HG03354 (cell line): ENCODE data around the gene FBXO44.
"Not testable (repeated sequence)": the region's sequence is repeated elsewhere in the genome, so short reads cannot be mapped to it uniquely, and the experiment has no call there.

Experiments
- ATAC-seq: cut with Tn5 transposase; IDR thresholded peaks from one replicate; pipeline ENCODE4 v1.9.1; 2021; ENCODE audit warnings: mild to moderate bottlenecking; ENCODE audit not compliant: unreplicated experiment, poor library complexity, severe bottlenecking

FBXO44 gene

DNA sequence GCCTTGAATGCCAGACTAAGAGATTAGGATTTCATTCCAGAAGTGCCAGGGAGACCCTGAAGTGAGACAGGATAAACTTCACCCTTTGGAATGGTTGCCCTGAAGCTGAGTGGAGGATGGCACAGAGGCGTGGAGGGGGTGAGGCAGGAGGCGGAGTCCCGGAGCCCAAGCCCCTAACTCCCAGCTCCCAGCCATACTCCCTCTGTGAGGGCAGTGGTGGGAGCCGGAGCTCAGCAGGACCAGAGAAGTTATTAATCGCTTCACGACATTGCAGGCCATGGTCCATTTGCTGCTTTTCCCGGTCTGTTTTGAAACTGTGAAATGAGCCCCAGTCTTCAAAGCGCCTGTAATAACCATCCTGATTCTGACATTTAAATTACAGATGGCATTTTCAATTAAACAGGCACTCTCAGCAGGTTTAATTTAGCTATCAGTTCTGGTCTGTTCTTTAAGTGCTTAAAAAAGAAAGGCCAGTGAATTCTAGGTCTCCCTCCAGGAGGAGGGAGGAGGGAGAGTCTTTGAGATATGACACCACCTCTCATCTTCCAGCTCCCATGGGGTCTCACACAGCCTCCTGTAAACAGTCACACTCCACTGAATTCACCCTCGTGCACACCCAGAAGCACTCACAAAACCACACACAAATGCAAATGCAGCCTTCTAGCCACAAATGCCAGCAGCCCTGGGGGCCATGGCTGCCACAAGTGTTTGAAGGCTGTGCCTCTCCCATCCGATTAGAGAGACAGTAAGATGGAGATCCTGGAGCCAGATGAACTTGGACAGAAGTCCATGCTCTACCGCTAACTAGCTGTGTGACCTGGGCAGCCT lies 20.1 kb upstream of the FBXO44 start:
- ATAC-seq: no peak

DNA sequence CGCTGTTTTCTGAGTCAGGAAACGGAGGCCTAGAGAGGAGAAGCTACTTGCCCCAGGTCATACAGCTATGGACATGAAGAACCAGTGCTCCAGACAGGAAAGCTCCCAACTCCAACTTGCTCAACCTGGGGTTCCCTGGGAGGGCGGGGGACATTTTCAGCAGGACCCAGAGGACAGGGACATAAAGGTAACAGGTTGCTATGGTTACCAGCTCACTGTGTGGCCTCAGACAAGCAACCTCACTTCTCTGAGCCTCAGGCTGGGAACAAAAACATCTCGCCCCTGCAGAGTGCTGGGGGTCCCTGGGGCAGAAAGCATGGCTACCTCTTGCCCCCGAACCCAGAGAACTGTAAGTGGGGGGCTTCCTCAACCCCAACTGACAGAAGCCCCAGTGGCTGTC lies 16.6 kb upstream of the FBXO44 start:
- no peak for ATAC-seq

DNA sequence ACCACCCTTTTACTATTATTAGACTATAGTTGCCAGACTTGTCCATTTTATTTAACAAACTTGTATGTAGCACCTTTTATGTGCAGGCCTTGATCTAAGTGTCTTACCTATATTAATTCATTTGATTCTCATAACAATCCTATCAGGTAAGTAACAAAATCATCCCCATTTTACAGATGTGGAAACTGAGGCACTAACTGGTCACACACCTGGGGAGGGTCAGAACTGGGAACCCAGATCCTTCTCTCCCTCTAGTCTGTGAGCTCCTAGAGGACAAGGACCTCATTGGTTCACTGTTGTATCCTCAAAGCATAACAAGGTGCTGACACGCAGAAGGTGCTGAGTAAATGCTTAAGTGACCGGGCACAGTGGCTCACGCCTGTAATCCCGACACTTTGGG lies 15.3 kb upstream of the FBXO44 start:
- no peak for ATAC-seq

DNA sequence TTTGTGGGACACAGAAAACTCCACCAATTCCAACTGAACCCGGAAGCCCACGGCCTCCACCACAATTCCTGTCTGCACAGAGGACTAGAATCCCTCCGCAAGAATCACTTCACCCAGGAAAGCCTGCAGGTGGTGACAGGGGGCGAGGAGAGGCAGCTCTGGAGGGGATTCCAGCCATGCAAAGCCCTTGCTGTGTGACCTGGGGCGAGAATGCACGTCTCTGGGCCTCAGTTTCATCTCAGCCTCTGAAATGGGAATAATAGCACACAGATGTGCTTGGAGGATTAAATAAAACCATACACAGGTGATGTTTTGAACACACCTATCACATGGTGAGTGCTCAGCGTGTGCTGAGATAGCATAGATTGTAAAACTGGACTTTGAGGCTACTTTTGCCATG lies 14.6 kb upstream of the FBXO44 start:
- ATAC-seq: no peak

DNA sequence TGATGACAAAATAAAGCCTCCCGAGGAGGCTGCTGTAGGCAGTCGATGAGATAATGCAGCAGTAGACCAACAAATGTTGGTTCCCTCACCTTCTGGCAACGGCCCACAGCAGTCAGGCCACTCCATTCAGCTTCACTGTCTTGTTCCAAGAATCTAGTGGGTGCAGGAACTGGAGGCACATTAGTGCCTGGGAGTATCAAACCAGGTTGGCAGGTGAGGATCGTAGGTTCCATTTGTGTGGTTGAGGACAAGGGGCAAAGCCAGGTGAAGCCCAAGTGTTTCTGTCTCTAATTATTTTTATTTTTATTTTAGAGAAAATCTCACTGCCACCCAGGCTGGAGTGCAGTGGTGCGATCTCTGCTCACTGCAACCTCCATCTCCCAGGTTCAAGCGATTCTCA lies 13.7 kb upstream of the FBXO44 start:
- ATAC-seq: no peak

DNA sequence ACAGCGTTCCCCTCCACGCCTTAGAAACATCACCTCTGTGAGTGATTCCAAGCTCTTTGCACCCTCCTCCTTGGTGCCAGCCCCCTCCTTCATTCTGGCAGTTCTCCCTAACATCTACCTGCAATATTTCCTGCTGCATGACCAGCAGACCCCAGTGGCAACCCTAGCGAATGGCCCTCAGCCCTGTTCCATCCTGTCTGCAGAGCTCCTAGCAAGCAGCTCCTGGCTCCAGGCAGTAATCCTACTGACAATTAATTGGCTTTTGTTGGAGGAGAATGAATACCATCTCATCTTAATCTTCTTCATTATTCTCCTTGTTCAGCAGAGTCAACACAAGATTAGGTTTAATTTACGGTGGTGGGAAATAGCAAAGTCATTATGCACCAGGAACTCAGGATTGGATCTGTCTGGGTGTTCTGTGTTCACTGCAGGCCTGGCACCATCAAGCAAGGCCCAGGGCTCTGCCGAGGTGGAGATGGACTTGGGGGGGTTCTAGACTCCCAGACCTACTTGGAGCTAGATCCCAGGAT lies 12.8 kb upstream of the FBXO44 start:
- no peak for ATAC-seq

DNA sequence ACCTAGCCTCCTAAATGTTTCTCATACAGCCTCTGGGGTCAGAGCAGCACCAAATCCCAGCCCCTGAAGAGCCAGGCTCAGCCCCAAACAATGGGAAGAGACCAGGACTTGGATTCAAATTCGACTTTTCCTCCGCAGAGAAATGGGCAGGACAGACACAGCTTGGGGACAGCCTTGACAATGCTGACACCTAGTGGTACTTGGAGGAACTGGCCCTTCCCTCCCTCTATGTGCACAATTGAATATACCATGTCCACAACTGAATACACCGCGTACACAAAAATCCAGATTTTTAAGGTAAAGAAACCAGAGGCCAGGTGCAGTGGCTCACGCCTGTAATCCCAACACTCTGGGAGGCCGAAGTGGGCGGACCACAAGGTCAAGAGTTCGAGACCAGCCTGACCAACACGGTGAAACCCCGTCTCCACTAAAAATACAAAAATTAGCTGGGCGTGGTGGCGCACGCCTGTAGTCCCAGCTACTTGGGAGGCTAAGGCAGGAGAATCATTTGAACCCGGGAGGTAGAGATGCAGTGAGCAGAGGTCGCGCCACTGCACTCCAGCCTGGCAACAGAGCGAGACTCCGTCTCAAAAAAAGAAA lies 12.2 kb upstream of the FBXO44 start:
- not testable (repeated sequence) for ATAC-seq

DNA sequence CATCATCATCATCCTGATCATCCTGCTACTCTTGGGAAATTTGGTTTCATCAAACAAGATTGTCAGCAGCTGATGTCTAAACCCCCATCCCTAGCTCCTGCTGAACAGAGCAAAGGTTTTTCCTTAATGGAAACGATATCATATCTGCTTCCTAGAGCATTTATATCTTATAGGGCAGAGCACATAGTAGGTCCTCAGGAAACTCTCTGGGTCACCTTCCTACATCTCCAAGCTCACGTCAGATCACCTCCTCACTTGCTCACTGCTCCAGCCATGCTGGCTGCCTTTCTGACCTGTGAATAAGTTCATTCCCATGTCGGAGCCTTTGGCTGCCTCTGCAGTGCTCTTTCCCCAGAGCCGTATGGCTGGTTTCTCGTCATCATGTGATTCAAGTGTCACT lies 10.9 kb upstream of the FBXO44 start:
- ATAC-seq: no peak

DNA sequence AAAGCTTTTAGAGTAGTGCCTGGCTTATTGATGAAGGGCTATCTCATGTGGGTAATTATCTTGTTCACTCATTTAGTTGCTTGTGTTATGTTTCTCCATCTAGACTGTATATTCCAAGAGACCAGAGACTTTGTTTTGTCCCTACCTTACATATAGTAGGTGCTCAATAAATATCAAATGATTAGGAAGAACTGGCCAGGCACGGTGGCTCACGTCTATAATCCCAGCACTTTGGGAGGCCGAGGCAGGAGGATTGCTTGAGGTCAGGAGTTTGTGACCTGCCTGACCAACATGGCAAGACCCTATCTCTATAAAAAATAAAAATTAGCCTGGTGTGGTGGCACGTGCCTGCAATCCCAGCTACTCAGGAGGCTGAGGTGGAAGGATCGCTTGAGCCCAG lies 9.4 kb upstream of the FBXO44 start:
- no peak for ATAC-seq

DNA sequence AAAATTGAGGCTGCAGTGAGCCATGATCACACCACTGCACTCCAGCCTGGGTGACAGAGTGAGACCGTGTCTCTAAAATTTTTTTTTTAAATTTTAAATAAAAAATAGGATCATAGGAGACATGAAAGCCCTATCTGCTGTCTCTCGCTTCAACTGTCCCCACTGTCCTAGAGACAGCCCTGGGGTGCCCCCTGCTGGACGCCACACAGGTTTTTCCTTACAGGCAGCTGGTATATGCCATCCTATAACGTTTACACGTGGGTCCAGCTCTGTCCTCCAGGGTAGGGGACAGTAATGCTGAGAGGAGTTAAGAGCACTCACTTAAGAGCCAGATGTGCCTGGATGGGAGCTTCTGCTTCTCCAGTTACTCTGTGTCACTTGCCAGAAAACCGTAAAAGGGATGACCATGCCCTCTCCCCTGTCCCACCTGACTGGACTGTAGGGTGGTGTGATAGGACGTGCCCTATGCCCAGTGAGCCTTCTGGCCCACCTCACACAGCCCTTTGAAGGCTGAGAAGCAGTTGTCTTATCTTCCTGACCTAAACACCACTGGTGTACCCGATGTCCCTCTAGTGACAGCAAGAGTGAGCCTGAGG lies 8.9 kb upstream of the FBXO44 start:
- ATAC-seq: no peak

DNA sequence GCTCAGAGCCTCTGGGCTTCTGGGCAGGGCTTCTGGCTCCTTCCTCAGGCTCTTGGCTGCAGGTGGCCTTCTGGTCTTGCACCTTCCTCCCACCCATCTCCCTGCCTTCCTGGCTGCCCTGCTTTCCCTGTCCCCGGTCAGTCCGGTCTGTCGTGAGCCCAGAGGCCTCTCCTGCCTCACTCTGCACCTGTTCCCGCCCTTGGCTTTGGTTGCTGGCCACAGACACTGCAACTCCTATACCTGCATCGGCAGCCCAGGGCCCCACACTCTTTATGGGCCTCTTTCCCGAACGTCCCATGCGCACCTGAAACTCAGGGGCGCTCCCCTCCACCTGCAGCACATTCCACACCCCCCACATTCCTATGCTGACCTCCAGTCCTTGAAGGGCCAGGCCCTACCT lies 8.4 kb upstream of the FBXO44 start:
- no peak for ATAC-seq

DNA sequence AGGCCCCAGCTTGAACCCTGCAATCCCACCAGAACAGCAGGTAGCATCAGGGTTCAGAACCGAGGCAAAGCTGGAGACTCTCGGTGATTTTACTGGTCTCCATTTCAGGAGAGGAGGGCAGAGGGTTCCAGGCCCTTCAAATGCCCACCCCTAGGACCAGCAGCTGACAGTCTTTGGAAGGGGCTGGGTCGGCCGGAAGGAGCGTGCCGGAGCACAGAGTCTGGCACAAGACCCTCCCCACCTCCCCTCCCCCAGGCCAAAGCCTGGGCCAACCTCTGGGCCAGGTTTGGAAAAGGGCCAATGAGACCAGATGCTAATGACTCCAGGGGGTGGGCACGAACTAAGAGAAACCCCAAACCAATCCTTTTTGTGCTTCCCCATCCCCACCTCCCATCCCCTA lies 7.3 kb upstream of the FBXO44 start:
- no peak for ATAC-seq

DNA sequence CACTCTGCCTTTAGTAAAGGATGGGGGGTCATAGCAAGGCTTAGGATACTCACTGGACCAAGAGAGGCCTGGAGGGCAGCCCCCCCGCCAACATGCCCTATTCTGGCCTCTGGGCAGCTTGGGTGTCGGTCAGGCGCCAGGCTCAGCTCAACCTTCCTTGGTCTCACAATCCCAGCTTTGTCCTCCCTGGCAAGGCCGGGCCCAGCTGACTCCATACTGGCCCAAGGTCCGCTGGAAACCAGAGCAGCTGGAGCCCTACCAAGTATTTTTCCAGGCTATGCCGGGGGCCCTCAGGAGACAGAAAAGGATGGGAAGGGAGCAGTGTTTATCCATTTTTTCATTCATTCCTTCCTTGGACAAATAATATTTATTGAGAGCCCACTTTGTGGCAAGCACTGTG lies 6.6 kb upstream of the FBXO44 start:
- no peak for ATAC-seq

DNA sequence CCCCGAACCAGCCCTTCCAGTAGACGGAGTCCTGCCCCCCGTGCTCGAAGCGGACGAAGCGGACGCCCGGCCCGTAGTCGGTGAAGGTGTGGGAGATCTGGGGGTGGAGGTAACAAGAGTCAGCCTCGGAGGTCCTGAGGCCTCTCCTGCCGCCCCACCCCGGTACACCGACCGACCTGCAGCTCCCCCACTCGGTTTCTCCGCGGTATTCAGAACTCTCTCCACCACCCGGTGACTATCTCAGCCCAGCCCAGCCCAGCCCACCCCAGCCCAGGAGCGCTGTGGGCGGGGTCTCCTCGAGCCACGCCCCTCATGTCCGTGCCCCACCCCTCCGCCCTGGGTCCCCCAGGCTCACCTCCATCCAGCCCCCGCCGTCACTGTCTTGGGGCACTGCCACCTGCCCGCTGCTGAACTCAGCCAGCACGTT lies 5.9 kb upstream of the FBXO44 start:
- ATAC-seq: no peak

DNA sequence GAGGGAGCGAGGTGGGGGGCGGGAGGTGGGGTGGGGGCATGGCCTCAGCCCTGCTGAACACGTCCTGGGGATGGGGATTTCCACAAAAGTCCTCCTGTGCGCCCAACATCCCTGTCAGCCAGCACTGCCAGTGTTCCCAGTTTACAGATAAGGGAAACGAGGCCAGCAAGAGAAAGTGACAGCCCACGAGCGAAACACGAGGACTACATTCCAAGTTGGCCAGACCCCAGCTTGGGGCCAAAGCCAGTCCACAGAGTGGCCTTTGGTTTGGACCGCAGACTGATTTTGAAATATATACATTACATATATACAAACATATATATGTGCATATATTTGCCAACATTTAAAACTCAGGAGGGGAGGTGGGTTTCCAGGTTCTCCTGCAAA lies 5.4 kb upstream of the FBXO44 start:
- no peak for ATAC-seq

DNA sequence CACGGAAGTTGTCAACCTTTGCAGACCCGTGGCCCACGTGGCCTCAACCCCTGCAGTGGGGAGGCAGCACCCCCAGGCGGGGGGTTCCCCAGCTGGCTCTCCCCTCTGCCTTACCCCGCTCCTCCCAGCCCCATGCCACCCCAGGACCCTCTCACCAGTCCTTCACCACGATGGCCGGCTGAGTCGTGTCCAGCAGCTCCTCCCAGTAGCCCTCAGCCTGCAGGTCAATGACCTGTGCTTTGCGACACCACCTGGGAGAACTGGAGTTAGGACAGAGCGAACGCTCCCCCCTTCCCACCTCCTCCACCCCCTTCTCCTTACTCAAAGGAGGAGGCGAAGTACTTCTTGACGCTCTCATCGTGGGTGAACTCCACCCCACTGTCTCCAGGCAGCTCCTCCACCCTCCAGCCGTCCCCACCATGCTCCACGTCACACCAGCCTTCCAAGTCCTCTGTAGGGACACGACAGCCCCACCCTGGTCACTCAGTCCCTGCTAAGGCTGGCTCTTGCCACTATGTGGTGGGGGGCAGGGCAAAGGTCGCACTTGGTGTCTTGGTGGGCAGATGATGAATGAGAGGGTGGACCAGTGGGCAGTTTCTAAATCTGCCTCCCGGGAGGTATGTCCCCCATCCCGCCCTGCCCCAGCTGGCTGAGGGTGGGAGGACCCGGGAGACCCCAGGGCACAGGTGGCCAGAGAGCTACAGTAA lies 4.9 kb upstream of the FBXO44 start:
- ATAC-seq: no peak

DNA sequence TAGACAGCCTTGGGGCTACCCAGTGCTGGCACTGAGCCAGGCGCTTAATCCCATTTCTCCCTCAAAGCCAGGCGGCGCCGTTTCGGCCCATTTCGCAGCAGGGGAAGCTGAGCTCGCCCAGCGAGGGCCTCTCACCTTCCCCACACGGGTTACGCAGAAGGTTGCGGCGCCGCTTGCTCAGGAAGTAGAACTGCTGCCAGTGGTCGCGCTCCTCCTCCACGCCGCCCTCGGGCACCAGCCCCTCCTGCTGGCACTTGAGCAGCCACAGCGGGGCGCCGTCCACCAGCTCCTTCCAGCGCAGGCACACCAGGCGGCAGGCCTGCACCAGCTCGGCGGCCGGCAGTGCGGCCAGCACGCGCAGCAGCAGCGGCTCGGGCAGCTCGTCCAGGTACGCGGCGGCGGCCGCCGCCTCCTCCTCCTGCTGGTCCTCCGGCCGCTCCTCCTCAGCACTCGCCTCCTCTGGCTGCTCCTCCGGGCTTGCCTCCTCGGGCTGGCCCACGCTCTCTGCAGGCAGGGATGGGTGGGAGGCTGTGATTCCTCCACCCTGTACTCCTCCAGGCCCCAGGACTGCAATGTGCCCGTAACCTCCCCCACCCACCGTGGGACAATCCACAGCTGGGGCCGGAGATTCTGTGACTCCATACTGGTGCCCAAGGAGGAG lies 4.2 kb upstream of the FBXO44 start:
- no peak for ATAC-seq

DNA sequence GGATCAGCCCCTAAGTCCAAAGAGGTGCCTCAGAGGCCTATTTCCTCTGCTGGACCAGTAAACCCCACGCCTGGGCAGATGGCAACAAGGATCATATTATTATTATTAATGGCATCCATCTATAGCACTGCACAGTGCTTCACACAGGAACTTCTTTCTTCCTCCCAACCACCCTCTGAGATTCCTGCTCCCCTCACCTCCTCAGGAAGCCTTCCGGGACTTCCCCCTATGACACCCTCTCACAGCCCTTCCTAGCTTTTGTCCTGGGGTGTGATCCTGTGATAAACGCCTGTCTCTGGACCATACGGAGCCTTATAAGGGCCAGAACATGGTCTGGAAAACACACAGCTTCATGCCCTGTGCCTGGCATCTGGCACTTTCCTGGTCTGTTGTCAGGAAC lies 3.7 kb upstream of the FBXO44 start:
- ATAC-seq: no peak

DNA sequence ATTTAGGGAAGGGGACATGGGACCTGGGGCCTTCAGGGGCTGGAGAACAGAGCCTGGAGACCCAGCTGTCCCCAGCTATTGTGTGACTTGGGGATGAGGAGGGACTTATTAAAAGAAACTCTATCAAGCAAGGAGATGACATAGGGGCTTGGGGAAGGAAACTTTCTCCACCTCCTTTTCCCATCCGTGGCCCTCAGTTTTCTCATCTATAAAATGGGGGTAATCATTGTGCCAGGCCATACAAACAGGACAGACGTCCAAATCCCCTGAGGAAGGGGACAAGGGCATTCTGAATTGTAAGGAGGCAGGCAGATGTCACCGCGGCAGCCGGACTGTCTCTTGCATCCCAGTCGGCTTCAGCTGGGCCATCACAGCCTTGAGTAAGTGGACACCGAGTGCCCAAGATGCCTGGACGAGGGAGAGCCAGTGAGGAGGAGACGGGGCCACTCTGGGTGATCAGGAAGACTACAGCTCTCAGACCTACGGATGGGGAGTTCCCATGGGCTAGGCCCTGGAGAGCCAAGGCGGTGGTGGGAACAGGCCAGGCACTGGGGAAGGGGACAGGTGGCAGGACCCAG lies 2.4 kb upstream of the FBXO44 start:
- no peak for ATAC-seq
